Kidney (tissue), 14 donors: ENCODE results near the gene TRIO. TPM values are rescaled to one million over a fixed set of nuclear protein-coding genes. Genes with fewer than 3 reads are reported as not detected.

ENCODE experiments used
- DNase-seq, 5 donors: peaks; one replicate each; pipeline ENCODE4 v3.0.0-alpha.2; 2013 to 2020
- FAIRE-seq: peaks from 2 replicates; lab custom pipeline; 2012; peaks lifted over from hg19 to GRCh38; lab: Jason Lieb, UNC
- H3K27ac ChIP-seq, 2 donors: one replicate each; pipeline ENCODE4 v1.7.0; 2013; ENCODE audit warnings: low read depth in 2 of 2, low read length in 2 of 2, inconsistent platforms in 1 of 2
- H3K27me3 ChIP-seq: one replicate; pipeline ENCODE4 v1.7.1; 2013; ENCODE audit warnings: low read length, inconsistent platforms; ENCODE audit not compliant: control insufficient read depth, insufficient read depth
- H3K36me3 ChIP-seq, 3 donors: one replicate each; pipeline versions ENCODE4 v1.7.0 to v1.7.1; 2013; ENCODE audit warnings: low read length in 3 of 3, control low read depth in 1 of 3, inconsistent platforms in 1 of 3; ENCODE audit not compliant: insufficient read depth in 3 of 3, control insufficient read depth in 2 of 3
- H3K4me1 ChIP-seq, 3 donors: one replicate each; pipeline versions ENCODE4 v1.7.0 to v1.7.1; 2013; ENCODE audit warnings: low read length in 3 of 3, inconsistent platforms in 1 of 3, low read depth in 1 of 3; ENCODE audit not compliant: control insufficient read depth in 2 of 3, insufficient read depth in 2 of 3
- H3K4me3 ChIP-seq, 3 donors: one replicate each; pipeline versions ENCODE4 v1.7.0 to v1.8.1; 2013; ENCODE audit warnings: low read length in 3 of 3, control low read depth in 1 of 3, inconsistent platforms in 1 of 3
- H3K9ac ChIP-seq, 3 donors: one replicate each; pipeline versions ENCODE4 v1.7.0 to v1.7.1; 2013; ENCODE audit warnings: low read length in 3 of 3, control low read depth in 1 of 3, inconsistent platforms in 1 of 3
- H3K9me3 ChIP-seq, 3 donors: one replicate each; pipeline versions ENCODE4 v1.7.0 to v1.7.1; 2013; ENCODE audit warnings: low read length in 3 of 3, control low read depth in 1 of 3, inconsistent platforms in 1 of 3; ENCODE audit not compliant: control insufficient read depth in 2 of 3, insufficient read depth in 1 of 3
- CTCF ChIP-seq: IDR thresholded peaks from 3 replicates; pipeline ENCODE4 v1.5.1; 2012; ENCODE audit warnings: mild to moderate bottlenecking, moderate library complexity, borderline replicate concordance; ENCODE audit not compliant: insufficient read depth; ENCODE audit errors: extremely low read depth
- intact Hi-C: fragments of 100-400 bp; cut with DNase I; formaldehyde crosslinking; loops from one replicate; pipeline ENCODE4 v1.11.1; 2022
- polyA plus RNA-seq: library from polyadenylated mRNA; stranded (reverse); fragments of 350-450 nt; fragmentation: Illumina TruSeq; extraction: RNeasy Lipid Tissue Mini Kit (QIAGEN cat#74804); gene quantifications from one replicate; pipeline ENCODE4 v1.2.3, GENCODE V29; 2014; ENCODE audit warnings: low read depth, low replicate concordance; ENCODE audit not compliant: insufficient read depth
- total RNA-seq: library from RNA; stranded (reverse); fragmentation: NEBNext Ultra II Directional; extraction: Animal tissue kit (Norgen Biotek cat#: 25700); gene quantifications from one replicate; pipeline ENCODE4 v1.2.1, GENCODE V29; 2021
- donor health status: control.
- donor health status: control.
- donor health status: control.
- donor health status: control.
- donor health status: control.
- donor health status: DM: yes; HTN: yes; CAD: no.
- donor health status: Normal renal cell carcinoma (clear cell type).

TRIO gene
- total and polyA plus RNA-seq, 2 donors from 2014 or later: 9.5 to 149 TPM

GRCh38 chr5:14115323-14115895, 27.7 kb upstream of the TRIO start:
- H3K36me3 ChIP-seq: no peaks in the 10 kb centered on the region
- TF ChIP-seq CTCF: no peak
- no peak for FAIRE-seq
- H3K9me3 ChIP-seq: no peaks in the 10 kb centered on the region
- DNase-seq: no peak
- H3K4me3 ChIP-seq: no peak overlapping the region
- intact Hi-C loops: loop anchor here (10.0 kb wide), 1 partner anchor 149 kb away; no protein-coding TSS in a partner anchor
- H3K4me1 ChIP-seq: no peaks in the 10 kb centered on the region
- H3K27ac ChIP-seq: no peak overlapping the region
- no peaks in the 10 kb centered on the region for H3K27me3 ChIP-seq
- no peak overlapping the region for H3K9ac ChIP-seq

- Histone ChIP-seq H3K9me3 (no peaks in the 10 kb centered on the region), H3K4me3 (no peak overlapping the region), H3K4me1 (no peaks in the 10 kb centered on the region), H3K27me3 (no peaks in the 10 kb centered on the region), H3K9ac (no peak overlapping the region), H3K27ac (no peak overlapping the region), H3K36me3 (no peaks in the 10 kb centered on the region)
- intact Hi-C loops: loop anchor here (10.0 kb wide), 1 partner anchor 146 kb away; no protein-coding TSS in a partner anchor
- DNase-seq (no peak), FAIRE-seq (no peak)
- no peak for TF ChIP-seq CTCF
These were observed 24.4 kb upstream of the TRIO start for GRCh38 chr5:14118551-14119320.

- no peak overlapping the region for H3K27ac ChIP-seq
- FAIRE-seq (no peak), DNase-seq (no peak)
- H3K4me3 ChIP-seq: no peak overlapping the region
- no peaks in the 10 kb centered on the region for H3K27me3 ChIP-seq
- no peaks in the 10 kb centered on the region for H3K9me3 ChIP-seq
- no peaks in the 10 kb centered on the region for H3K36me3 ChIP-seq
- H3K9ac ChIP-seq: no peak overlapping the region
- no peaks in the 10 kb centered on the region for H3K4me1 ChIP-seq
- intact Hi-C loops: no loop called here
- TF ChIP-seq CTCF: no peak
These were observed 23.0 kb upstream of the TRIO start for GRCh38 chr5:14120176-14120575.
